K562 (cell line): Measurements from ENCODE around the gene VIM. TPM values are rescaled to one million over a fixed set of nuclear protein-coding genes. Genes with fewer than 3 reads are reported as not detected.

Source experiments
- ATAC-seq: fragments of 200-7000 bp; cut with Tn5 transposase; 3 replicates; pipeline ENCODE4 v1.9.1; 2020; ENCODE audit warnings: moderate library complexity
- BruUV-seq: library from RNA; stranded (reverse); fragments of 400-500 nt; replicated peaks from 2 replicates; lab custom pipeline; 2021; lab: Mats Ljungman, UMichigan
- CTCF ChIA-PET: fragments of 300-600 bp; formaldehyde crosslinking; extraction: SDS; loops from one replicate; lab custom pipeline; 2021; ENCODE audit warnings: low intra/inter-chr PET ratio; lab: Yijun Ruan, JAX
- POLR2A ChIA-PET: fragments of 300-600, 350-650 bp; sonication (Branson Sonifier 250); formaldehyde crosslinking; extraction: SDS; loops from one replicate; lab custom pipeline; 2021; ENCODE audit warnings: antibody characterized with exemption, inconsistent platforms; lab: Yijun Ruan, JAX
- DNase-seq, 4 experiments: peaks; one replicate each; pipeline versions ENCODE4 v3.0.0 to v3.0.0-alpha.2; 2011 to 2018; ENCODE audit warnings: low spot score in 3 of 4, mixed read lengths in 3 of 4; ENCODE audit errors: extremely low read depth in 1 of 4
- FAIRE-seq: peaks from 2 replicates; lab custom pipeline; 2011; peaks lifted over from hg19 to GRCh38; lab: Jason Lieb, UNC
- H2AFZ ChIP-seq: 2 replicates; pipeline ENCODE4 v1.6.0; 2011; ENCODE audit warnings: low read depth, low read length, control low read depth, inconsistent platforms
- H3K27ac ChIP-seq: fragments of 200-600 bp; 3 replicates; pipeline ENCODE4 v1.8.0; 2011; ENCODE audit warnings: low read depth, mild to moderate bottlenecking, control low read depth, inconsistent platforms, low read length, moderate library complexity, mixed read lengths; ENCODE audit errors: extremely low read depth
- H3K27me3 ChIP-seq, 2 experiments: fragments of 300-600 bp in 1 of 2; 2 replicates in 1 of 2; 3 replicates in 1 of 2; pipeline versions ENCODE4 v1.6.0 to v1.8.0; 2011; ENCODE audit warnings: inconsistent platforms in 2 of 2, low read length in 2 of 2, mild to moderate bottlenecking in 1 of 2, mixed read lengths in 1 of 2, moderate library complexity in 1 of 2; ENCODE audit not compliant: control insufficient read depth in 2 of 2, insufficient read depth in 2 of 2
- H3K36me3 ChIP-seq: fragments of 300-600 bp; 3 replicates; pipeline ENCODE4 v1.8.0; 2011; ENCODE audit warnings: mild to moderate bottlenecking, low read length, inconsistent platforms; ENCODE audit not compliant: control insufficient read depth, insufficient read depth
- H3K4me1 ChIP-seq, 2 experiments: fragments of 200-600 bp in 1 of 2; replicated peaks in 1 of 2; 2 replicates in 1 of 2; 3 replicates in 1 of 2; pipeline versions ENCODE4 v1.5.1 to v1.8.0; 2011; ENCODE audit warnings: inconsistent platforms in 2 of 2, low read length in 2 of 2, mild to moderate bottlenecking in 1 of 2, mixed read lengths in 1 of 2, moderate library complexity in 1 of 2; ENCODE audit not compliant: control insufficient read depth in 2 of 2, insufficient read depth in 2 of 2
- H3K4me2 ChIP-seq: 2 replicates; pipeline ENCODE4 v1.6.1; 2011; ENCODE audit warnings: low read length, control low read depth, inconsistent platforms, mixed read lengths; ENCODE audit not compliant: insufficient read depth
- H3K4me3 ChIP-seq: fragments of 200-600 bp; sonication (generic), shearing (Covaris generic); 2 replicates; pipeline ENCODE4 v1.5.1; 2016; ENCODE audit warnings: control low read depth, inconsistent platforms
- H3K79me2 ChIP-seq: fragments of 200-600 bp; 3 replicates; pipeline ENCODE4 v1.8.0; 2011; ENCODE audit warnings: low read length, inconsistent platforms; ENCODE audit not compliant: control insufficient read depth, insufficient read depth
- H3K9ac ChIP-seq, 2 experiments: 2 replicates each; pipeline versions ENCODE4 v1.6.0 to v1.6.1; 2011; ENCODE audit warnings: low read depth in 2 of 2, low read length in 2 of 2, control low read depth in 1 of 2, inconsistent platforms in 1 of 2, mild to moderate bottlenecking in 1 of 2, mixed read lengths in 1 of 2; ENCODE audit not compliant: insufficient read depth in 1 of 2
- H3K9me1 ChIP-seq: one replicate; pipeline ENCODE4 v1.6.0; 2011; ENCODE audit warnings: inconsistent platforms, mild to moderate bottlenecking, low read length, moderate library complexity; ENCODE audit not compliant: control insufficient read depth, insufficient read depth
- H3K9me3 ChIP-seq: replicated peaks from 2 replicates; pipeline ENCODE4 v1.5.1; 2011; ENCODE audit warnings: low read depth, low read length, inconsistent platforms; ENCODE audit not compliant: control insufficient read depth, insufficient read depth
- H4K20me1 ChIP-seq: replicated peaks from 2 replicates; pipeline ENCODE4 v1.6.1; 2011; ENCODE audit warnings: low read length, inconsistent platforms, mixed read lengths; ENCODE audit not compliant: control insufficient read depth, insufficient read depth
- ARID3B ChIP-seq: fragments of 250-450 bp; sonication (Bioruptor Pico); IDR thresholded peaks from 2 replicates; pipeline ENCODE4 v1.4.0; 2020; ENCODE audit warnings: borderline replicate concordance
- CHD1 ChIP-seq: fragments of 200-600 bp; sonication (generic); IDR thresholded peaks from one replicate; pipeline ENCODE4 v1.6.1; 2012; ENCODE audit warnings: mild to moderate bottlenecking, moderate library complexity, low read length, inconsistent platforms
- CREB1 ChIP-seq, 2 experiments: sonication (generic) in 1 of 2; formaldehyde crosslinking in 1 of 2; IDR thresholded peaks; 2 replicates each; pipeline versions ENCODE4 v1.6.1 to v1.8.0; 2012 to 2022; ENCODE audit warnings: inconsistent platforms in 1 of 2, mild to moderate bottlenecking in 1 of 2, missing genetic modification reagents in 1 of 2, moderate library complexity in 1 of 2
- CREM ChIP-seq: IDR thresholded peaks from 2 replicates; pipeline ENCODE4 v1.6.1; 2014; ENCODE audit warnings: antibody characterized with exemption, low read depth
- DPF2 ChIP-seq: fragments of 450-650 bp; IDR thresholded peaks from 2 replicates; pipeline ENCODE4 v1.6.1; 2016
- ETV6 ChIP-seq, 3 experiments: fragments of 150-350 bp in 1 of 3; sonication (generic) in 1 of 3; formaldehyde crosslinking in 1 of 3; IDR thresholded peaks; 2 replicates each; pipeline versions ENCODE4 v1.6.1 to v1.8.0; 2014 to 2022; ENCODE audit warnings: borderline replicate concordance in 2 of 3, low read depth in 2 of 3, antibody characterized with exemption in 1 of 3, low read length in 1 of 3, mild to moderate bottlenecking in 1 of 3, missing genetic modification reagents in 1 of 3
- FOXM1 ChIP-seq, 2 experiments: fragments of 450-650 bp in 1 of 2; sonication (generic) in 1 of 2; formaldehyde crosslinking in 1 of 2; IDR thresholded peaks; 2 replicates each; pipeline versions ENCODE4 v1.6.1 to v1.9.0; 2017 to 2022; ENCODE audit warnings: low read depth in 2 of 2, mild to moderate bottlenecking in 2 of 2, missing genetic modification reagents in 1 of 2, moderate library complexity in 1 of 2
- GABPA ChIP-seq: fragments of 200-800 bp; sonication (Bioruptor generic); conservative IDR thresholded peaks from 2 replicates; pipeline ENCODE4 v1.6.1; 2016; ENCODE audit warnings: low read depth, missing genetic modification characterization, missing compliant biosample characterization
- HMGN3 ChIP-seq: IDR thresholded peaks from 2 replicates; pipeline ENCODE4 v1.6.1; 2011; ENCODE audit warnings: borderline replicate concordance, low read depth, mild to moderate bottlenecking, mixed read lengths, low read length; ENCODE audit not compliant: insufficient read length; ENCODE audit errors: extremely low read depth
- HNRNPL ChIP-seq: fragments of 200-400 bp; formaldehyde crosslinking; IDR thresholded peaks from 2 replicates; pipeline ENCODE4 v1.6.1; 2017; ENCODE audit warnings: low read depth, mild to moderate bottlenecking, low read length
- SNRNP70 ChIP-seq: fragments of 200-400 bp; formaldehyde crosslinking; optimal IDR thresholded peaks from 2 replicates; pipeline ENCODE3; 2017; ENCODE audit warnings: low read depth, low read length
- WGBS: fragments of 100-300 bp; shearing (Covaris generic); methylation state at CpG from one replicate; pipeline ENCODE4 v1.1.6; 2016; ENCODE audit warnings: low coverage, mixed read lengths; ENCODE audit not compliant: insufficient coverage; ENCODE audit errors: missing lambda C conversion rate; 5-methylcytosine and 5-hydroxymethylcytosine counted together
- in situ Hi-C: fragments of 300-500 bp; cut with MboI; formaldehyde crosslinking; loops from 4 replicates; pipeline ENCODE4 v1.15.0; 2018; ENCODE audit warnings: inconsistent platforms, mixed read lengths
- intact Hi-C: fragments of 100-400 bp; cut with micrococcal nuclease; formaldehyde crosslinking; loops from 2 replicates; pipeline ENCODE4 v1.14.2; 2022
- polyA plus RNA-seq, 8 experiments: library from polyadenylated mRNA; depleted of rRNA in 4 of 8; stranded (reverse) in 5 of 8; unstranded in 3 of 8; fragments of >200 nt; fragmentation: Nextera tagmentation in 2 of 8; fragmentation: Illumina TruSeq in 1 of 8; extraction: Ambion mirVana in 2 of 8; extraction: Trizol in 1 of 8; gene quantifications; 2 replicates each; pipeline versions ENCODE4 v1.2.1 to v1.2.3, GENCODE V29; 2011 to 2014; ENCODE audit warnings: inconsistent platforms in 1 of 8, missing spikeins in 1 of 8
- total RNA-seq, 7 experiments: library from RNA; depleted of rRNA in 6 of 7; stranded (reverse); fragments of >200 nt in 6 of 7; fragmentation: Illumina TruSeq in 2 of 7; extraction: Trizol in 2 of 7; gene quantifications; 2 replicates each; pipeline versions ENCODE4 v1.2.1 to v1.2.3, GENCODE V29; 2011 to 2021; ENCODE audit warnings: low replicate concordance in 1 of 7
- TF ChIP-seq, protein P1 (sequence below): sonication (generic); IDR thresholded peaks from 2 replicates; pipeline ENCODE4 v1.6.1; 2016
- TF ChIP-seq, protein P2 (sequence below): fragments of 450-650 bp; formaldehyde crosslinking; IDR thresholded peaks from 2 replicates; pipeline ENCODE4 v1.4.0; 2020; ENCODE audit warnings: mild to moderate bottlenecking, mixed read lengths

Gene VIM
- total and polyA plus RNA-seq, 9 of the 15 experiments (the other 6 are each of a cell fraction or from before 2014, with no cell fraction given) = 86.0 to 621 (median 383) TPM

DNA sequence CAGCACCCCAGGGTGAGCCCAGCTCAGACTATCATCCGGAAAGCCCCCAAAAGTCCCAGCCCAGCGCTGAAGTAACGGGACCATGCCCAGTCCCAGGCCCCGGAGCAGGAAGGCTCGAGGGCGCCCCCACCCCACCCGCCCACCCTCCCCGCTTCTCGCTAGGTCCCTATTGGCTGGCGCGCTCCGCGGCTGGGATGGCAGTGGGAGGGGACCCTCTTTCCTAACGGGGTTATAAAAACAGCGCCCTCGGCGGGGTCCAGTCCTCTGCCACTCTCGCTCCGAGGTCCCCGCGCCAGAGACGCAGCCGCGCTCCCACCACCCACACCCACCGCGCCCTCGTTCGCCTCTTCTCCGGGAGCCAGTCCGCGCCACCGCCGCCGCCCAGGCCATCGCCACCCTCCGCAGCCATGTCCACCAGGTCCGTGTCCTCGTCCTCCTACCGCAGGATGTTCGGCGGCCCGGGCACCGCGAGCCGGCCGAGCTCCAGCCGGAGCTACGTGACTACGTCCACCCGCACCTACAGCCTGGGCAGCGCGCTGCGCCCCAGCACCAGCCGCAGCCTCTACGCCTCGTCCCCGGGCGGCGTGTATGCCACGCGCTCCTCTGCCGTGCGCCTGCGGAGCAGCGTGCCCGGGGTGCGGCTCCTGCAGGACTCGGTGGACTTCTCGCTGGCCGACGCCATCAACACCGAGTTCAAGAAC is 1.1 kb downstream of the VIM start (continued):
- TF ChIP-seq ARID3B = no peak
- TF ChIP-seq SNRNP70 = no peak
- 0 out of 2 replicates have a peak, but pooled peaks have one; percentile 9 for TF ChIP-seq CREM
- peak; percentile 98 for TF ChIP-seq CHD1
- no peak for TF ChIP-seq GABPA (tag)
- TF ChIP-seq FOXM1 (IDR thresholded peaks at IDR 0.05; ENCODE audit: low read depth) = no peak
- no peak for TF ChIP-seq FOXM1 (CRISPR knock-in tag; IDR thresholded peaks at IDR 0.05; ENCODE audit: low read depth)
- TF ChIP-seq, protein P1, sequence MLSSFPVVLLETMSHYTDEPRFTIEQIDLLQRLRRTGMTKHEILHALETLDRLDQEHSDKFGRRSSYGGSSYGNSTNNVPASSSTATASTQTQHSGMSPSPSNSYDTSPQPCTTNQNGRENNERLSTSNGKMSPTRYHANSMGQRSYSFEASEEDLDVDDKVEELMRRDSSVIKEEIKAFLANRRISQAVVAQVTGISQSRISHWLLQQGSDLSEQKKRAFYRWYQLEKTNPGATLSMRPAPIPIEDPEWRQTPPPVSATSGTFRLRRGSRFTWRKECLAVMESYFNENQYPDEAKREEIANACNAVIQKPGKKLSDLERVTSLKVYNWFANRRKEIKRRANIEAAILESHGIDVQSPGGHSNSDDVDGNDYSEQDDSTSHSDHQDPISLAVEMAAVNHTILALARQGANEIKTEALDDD = no peak

DNA sequence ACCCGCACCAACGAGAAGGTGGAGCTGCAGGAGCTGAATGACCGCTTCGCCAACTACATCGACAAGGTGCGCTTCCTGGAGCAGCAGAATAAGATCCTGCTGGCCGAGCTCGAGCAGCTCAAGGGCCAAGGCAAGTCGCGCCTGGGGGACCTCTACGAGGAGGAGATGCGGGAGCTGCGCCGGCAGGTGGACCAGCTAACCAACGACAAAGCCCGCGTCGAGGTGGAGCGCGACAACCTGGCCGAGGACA is 1.6 kb downstream of the VIM start:
- Histone ChIP-seq H3K4me1 (peaks cover 21 to 36% of the 10 kb centered on the region in 2 experiments; a peak in 4 of 5 replicates), H3K9ac (peak overlapping the region; percentile 72 to 97), H3K4me3 (peak overlapping the region; percentile 71), H2AFZ (peak overlapping the region; percentile 95), H4K20me1 (no peaks in the 10 kb centered on the region), H3K27me3 (no peaks in the 10 kb centered on the region), H3K36me3 (peaks cover 41% of the 10 kb centered on the region), H3K9me1 (no peaks in the 10 kb centered on the region), H3K27ac (peak overlapping the region; percentile 77), H3K9me3 (no peaks in the 10 kb centered on the region), H3K79me2 (peaks cover 45% of the 10 kb centered on the region), H3K4me2 (peak overlapping the region; percentile 86)
- ChIA-PET CTCF (interaction anchor here (2.3 kb wide), 1 partner anchor 338 kb away, joined by 7 read pairs; no protein-coding TSS in a partner anchor), POLR2A (interaction anchor here (0.7 to 3.5 kb wide), 12 partner anchors 9 to 377 kb away, joined by 3 to 26 read pairs (median 6); partner anchors contain the start of gene TRDMT1)
- no peak for ATAC-seq
- in situ Hi-C loops = no loop called here
- no TSS peak for BruUV-seq
- intact Hi-C loops = loop anchor here (2.0 kb wide), 1 partner anchor 227 kb away; no protein-coding TSS in a partner anchor
- no peak for DNase-seq
- no peak for FAIRE-seq
- WGBS = 2% methylated on average over 21 of the region's 21 CpGs
- peak; percentile 25; the same call in 1 of the 2 replicates for TF ChIP-seq CREB1 (IDR thresholded peaks at IDR 0.05)
- TF ChIP-seq CREB1 (CRISPR knock-in tag; IDR thresholded peaks at IDR 0.05) = no peak
- TF ChIP-seq HNRNPL = peak; percentile 26; the same call in 1 of the 2 replicates
- TF ChIP-seq DPF2 = no peak
- TF ChIP-seq HMGN3 = peak; percentile 41
- TF ChIP-seq, protein P2, sequence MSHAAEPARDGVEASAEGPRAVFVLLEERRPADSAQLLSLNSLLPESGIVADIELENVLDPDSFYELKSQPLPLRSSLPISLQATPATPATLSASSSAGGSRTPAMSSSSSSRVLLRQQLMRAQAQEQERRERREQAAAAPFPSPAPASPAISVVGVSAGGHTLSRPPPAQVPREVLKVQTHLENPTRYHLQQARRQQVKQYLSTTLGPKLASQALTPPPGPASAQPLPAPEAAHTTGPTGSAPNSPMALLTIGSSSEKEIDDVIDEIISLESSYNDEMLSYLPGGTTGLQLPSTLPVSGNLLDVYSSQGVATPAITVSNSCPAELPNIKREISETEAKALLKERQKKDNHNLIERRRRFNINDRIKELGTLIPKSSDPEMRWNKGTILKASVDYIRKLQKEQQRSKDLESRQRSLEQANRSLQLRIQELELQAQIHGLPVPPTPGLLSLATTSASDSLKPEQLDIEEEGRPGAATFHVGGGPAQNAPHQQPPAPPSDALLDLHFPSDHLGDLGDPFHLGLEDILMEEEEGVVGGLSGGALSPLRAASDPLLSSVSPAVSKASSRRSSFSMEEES (CRISPR knock-in tag) = no peak
- TF ChIP-seq ETV6 (IDR thresholded peaks at IDR 0.05; ENCODE audit: borderline replicate concordance in 1 of 2, low read depth in 2 of 2, low read length in 1 of 2) = no peak
- 0 out of 2 replicates have a peak, but pooled peaks have one; percentile 3 for TF ChIP-seq ETV6 (CRISPR knock-in tag; IDR thresholded peaks at IDR 0.05; ENCODE audit: borderline replicate concordance)
